Activated T-cell treated with anti-CD3 and anti-CD28 coated beads for 1 hour (primary cell): ENCODE measurements around the gene CYB5R3.

ENCODE experiments used
- DNase-seq: peaks from one replicate; pipeline ENCODE4 v3.0.0-alpha.2; 2020; ENCODE audit warnings: low read depth

Gene CYB5R3

GRCh38 chr22:42649246-42650099 lies at the start of gene CYB5R3:
CYB5R3 (minus strand) TSS chr22:42649392; CDS start chr22:42649315, 77 bp downstream.
- DNase-seq, result peak; percentile 66

- DNase-seq, result no peak
Measured at GRCh38 chr22:42697542-42698013, 48.4 kb upstream of the CYB5R3 start.

GRCh38 chr22:42696331-42696967 lies 47.3 kb upstream of the CYB5R3 start:
- DNase-seq, result no peak

GRCh38 chr22:42695294-42695693 lies 46.1 kb upstream of the CYB5R3 start:
- DNase-seq, result no peak

- no peak for DNase-seq
Measured at GRCh38 chr22:42693763-42694683, 44.8 kb upstream of the CYB5R3 start.

GRCh38 chr22:42693055-42693762 lies 44.0 kb upstream of the CYB5R3 start:
- no peak for DNase-seq

GRCh38 chr22:42692239-42693054 lies 43.3 kb upstream of the CYB5R3 start:
- DNase-seq, result no peak

- DNase-seq, result no peak
Measured at GRCh38 chr22:42691440-42691839, 42.2 kb upstream of the CYB5R3 start.

GRCh38 chr22:42688241-42689211 lies 39.3 kb upstream of the CYB5R3 start:
- DNase-seq, result no peak

GRCh38 chr22:42686756-42687491 lies 37.7 kb upstream of the CYB5R3 start:
- no peak for DNase-seq

GRCh38 chr22:42685941-42686653 lies 36.9 kb upstream of the CYB5R3 start:
- DNase-seq, result no peak

GRCh38 chr22:42684462-42685195 lies 35.4 kb upstream of the CYB5R3 start:
- no peak for DNase-seq

- no peak for DNase-seq
Measured at GRCh38 chr22:42683578-42684283, 34.5 kb upstream of the CYB5R3 start.

- DNase-seq, result no peak
Measured at GRCh38 chr22:42682113-42682851, 33.1 kb upstream of the CYB5R3 start.

GRCh38 chr22:42680648-42681047 lies 31.5 kb upstream of the CYB5R3 start:
- DNase-seq, result no peak

- no peak for DNase-seq
Measured at GRCh38 chr22:42679691-42680090, 30.5 kb upstream of the CYB5R3 start.
